HG03378 (cell line): Measurements from ENCODE around the gene SERPINI2.

Experiments
- ATAC-seq: cut with Tn5 transposase; IDR thresholded peaks from one replicate; pipeline ENCODE4 v1.9.1; 2021; ENCODE audit warnings: mild to moderate bottlenecking, moderate library complexity; ENCODE audit not compliant: unreplicated experiment

SERPINI2 gene, protein sequence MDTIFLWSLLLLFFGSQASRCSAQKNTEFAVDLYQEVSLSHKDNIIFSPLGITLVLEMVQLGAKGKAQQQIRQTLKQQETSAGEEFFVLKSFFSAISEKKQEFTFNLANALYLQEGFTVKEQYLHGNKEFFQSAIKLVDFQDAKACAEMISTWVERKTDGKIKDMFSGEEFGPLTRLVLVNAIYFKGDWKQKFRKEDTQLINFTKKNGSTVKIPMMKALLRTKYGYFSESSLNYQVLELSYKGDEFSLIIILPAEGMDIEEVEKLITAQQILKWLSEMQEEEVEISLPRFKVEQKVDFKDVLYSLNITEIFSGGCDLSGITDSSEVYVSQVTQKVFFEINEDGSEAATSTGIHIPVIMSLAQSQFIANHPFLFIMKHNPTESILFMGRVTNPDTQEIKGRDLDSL

DNA sequence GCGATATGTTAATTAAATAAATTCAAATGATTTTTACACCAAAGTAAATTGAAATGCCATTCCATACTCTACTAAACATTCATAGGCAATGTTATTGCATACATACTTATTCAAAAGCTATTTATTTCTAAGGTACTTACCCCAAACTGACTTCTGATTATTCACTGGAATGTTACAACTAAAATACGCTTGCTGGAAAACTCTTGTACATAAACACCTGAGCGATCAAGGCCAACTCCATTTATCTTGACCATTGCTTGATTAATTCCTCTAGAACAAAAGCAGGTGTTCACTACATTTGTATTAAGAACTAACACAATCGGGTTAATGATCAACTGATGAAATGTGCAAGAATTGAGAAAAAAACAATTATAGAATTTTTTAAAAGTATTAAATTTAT lies at the start of gene SERPINI2:
SERPINI2 (minus strand) TSS at position 180 of the 400 bp plus-strand sequence. CDS start 2,208 bp downstream, outside the sequence.
- ATAC-seq, result no peak

- no peak for ATAC-seq
Observed at GRCh38 chr3:167521006-167521355, 47.1 kb upstream of the SERPINI2 start.

DNA sequence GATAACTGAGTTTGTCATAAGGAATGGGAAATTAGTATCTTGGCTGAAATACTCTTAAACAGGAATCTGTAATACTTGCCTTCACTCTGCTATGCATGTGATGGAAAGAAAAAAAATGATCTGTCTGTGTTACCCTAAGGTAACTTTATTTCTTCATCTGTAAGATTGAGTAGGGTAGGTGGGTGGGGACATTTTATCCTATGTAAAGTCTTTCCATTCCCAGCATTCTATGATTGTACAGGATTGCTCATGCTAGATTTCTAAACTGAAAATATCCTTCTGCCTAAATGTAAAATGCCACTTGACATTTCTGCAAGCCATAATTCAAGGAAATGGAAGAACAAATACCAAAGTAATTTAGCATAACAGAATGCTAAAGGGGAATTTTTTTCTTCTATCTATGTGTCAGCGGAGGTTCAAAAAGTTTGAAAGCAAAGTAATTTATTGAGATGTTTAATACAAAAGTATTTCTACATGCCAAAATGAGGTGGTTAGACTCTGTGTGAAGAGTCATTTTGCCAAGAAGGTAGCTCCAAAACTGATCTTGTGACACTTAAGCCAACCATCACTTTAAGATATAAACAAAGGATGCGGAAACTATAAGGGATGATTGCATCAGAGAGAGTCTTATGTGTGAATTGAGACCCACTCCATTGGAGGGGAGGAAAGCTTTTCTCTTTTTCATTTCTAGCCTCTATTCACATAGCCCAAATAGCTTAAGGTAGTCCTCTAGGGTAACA lies 46.6 kb upstream of the SERPINI2 start:
- no peak for ATAC-seq

GRCh38 chr3:167507954-167508353 lies 34.1 kb upstream of the SERPINI2 start:
- ATAC-seq, result no peak

GRCh38 chr3:167502401-167502800 lies 28.6 kb upstream of the SERPINI2 start:
- no peak for ATAC-seq

DNA sequence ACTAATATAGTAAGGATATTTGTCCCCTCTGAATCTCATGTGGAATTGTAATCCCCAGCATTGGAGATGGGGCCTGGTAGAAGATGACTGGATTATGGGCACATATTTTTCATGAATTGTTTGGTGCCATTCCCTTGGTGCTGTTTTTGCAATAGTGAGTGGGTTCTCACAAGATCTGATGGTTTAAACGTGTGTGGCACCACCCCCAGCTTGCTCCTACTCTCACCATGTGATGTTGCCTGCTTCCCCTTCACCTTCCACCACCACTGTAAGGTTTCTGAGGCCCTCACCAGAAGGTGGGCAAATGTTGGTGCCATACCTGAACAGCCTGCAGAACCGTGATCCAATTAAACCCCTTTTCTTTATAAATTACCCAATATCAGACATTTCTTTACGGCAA lies 28.1 kb upstream of the SERPINI2 start:
- ATAC-seq, result no peak

- no peak for ATAC-seq
Observed at GRCh38 chr3:167497903-167498302, 24.1 kb upstream of the SERPINI2 start.

- ATAC-seq, result no peak
Observed at GRCh38 chr3:167493244-167493643, 19.4 kb upstream of the SERPINI2 start.

DNA sequence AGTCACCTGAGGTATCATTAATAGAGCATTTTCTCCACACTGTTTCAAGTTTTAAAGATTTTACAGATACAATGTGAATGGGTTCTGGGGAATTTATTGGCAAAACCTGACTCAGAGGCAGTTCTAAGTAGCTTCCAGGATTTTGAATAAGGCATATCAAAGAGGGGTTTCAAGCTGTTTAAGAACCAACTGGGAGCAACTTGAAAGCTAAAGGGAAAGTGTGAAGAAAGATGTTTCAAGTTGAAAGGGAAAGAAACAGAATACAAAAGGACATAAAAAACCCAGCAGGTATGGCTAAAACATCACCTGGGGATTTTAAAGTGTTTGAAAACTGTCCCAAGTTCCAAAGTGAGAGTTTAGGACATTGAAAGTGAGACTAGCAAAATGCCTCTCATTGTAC lies 17.8 kb upstream of the SERPINI2 start:
- no peak for ATAC-seq

DNA sequence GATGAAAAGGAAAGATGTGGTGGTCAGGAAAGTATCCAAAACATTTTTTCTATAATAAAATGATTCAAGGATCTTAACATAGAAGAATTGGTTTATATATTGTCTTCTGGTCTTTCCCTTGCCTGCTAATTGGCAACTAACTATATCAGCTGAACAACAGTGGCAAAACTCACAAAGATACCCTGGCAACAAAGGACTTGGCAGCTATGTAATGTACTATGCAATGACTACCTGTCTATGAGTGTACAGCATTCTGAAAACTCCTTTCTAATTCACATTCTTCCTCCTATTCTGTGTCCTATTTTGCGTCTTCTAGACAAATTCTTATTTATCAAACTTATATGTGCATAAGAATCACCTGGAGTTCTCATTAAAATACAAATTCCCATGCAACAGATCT lies 15.7 kb upstream of the SERPINI2 start:
- ATAC-seq, result no peak

- no peak for ATAC-seq
Observed at GRCh38 chr3:167487556-167487955, 13.7 kb upstream of the SERPINI2 start.

DNA sequence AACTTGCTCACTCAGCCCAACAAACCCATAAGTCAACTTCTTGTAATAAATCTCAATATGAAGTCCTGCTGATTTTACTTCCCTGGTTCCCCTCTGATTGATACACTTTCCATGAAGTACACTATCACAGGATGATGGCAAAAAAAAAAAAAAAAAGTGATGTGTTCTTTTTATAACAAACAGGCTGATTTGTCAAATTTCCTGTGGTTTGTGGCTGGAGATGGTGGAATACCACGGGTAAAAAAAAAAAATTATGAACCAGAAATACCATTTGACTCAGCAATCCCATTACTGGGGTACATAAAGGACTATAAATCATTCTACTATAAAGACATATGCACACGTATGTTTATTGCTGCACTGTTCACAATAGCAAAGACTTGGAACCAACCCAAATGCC lies 10.7 kb upstream of the SERPINI2 start:
- ATAC-seq, result no peak

GRCh38 chr3:167483708-167484475 lies 10.1 kb upstream of the SERPINI2 start:
- no peak for ATAC-seq

GRCh38 chr3:167481164-167481563 lies 7.3 kb upstream of the SERPINI2 start:
- ATAC-seq, result no peak

DNA sequence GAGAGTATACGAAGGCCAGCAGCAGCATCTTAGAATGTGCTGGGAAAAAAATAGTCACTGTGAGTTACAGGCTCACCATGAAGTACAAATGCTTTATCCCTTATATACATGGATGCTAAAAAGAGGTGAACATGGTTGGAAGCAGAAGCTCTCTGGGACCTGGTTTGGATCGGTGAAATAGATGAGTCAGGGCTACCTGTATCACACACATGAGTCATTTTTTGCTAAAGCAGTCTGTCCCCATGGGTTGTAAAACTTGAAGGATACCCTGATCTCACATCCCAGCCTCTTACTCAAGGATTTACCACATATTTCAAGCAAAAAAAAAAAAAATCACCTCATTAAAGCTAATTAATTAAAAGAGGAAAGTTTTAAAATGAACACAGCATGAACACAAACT lies 6.9 kb upstream of the SERPINI2 start:
- no peak for ATAC-seq

DNA sequence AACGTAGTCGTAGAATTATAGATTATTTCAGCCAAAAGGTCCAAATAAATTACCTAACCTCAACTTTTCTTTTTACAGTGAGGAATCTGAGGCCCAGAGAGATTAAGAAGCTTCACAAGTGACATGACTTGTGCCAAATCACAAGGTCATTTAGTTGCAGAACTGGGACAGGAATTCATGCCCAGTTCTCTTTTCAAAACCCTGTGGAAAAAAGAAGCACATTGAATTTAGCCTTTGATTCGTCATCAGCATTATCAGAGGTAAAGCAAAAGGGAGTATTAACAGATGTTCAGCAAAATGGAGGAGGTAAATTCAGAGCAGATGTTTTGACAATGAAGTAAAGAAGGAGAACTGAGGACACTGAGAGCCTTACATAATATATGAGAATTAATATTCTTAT lies 4.5 kb downstream of the SERPINI2 start:
- no peak for ATAC-seq

DNA sequence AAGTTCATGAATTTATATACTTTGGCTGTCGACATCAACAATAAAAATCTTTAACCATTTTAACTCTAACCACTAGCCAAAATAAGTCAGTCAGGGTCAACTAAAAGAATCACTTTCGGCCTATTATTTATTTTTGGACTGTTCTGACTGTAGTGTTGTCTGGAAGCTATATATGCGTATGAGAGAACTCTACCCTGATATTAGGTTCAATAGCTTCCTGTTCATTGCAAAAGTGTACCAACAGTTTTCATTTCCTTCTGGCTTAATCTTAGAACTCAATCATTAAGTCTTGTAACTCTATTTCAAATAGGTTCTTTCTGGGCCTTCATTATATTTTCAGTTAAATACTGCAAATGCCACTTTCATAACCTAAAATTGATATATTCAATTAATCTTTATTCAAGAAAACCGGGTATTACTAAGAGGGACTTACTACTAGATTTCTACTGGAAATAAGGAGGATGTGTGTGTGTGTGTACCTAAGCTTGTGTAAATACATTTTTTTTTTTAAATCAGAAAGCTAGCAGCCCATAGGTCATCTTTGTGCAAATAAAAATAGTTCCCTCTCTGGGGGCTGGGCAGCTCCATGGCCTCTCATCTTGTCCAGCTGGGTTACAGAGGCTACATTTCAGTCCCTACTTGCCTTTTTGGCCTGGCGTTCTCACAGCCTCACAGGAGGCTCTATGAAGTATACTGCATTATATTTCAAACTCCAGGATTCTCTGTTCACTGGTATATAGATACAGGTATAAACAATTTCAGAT lies 5.8 kb downstream of the SERPINI2 start:
- no peak for ATAC-seq

GRCh38 chr3:167466966-167467365 lies 6.9 kb downstream of the SERPINI2 start:
- no peak for ATAC-seq

DNA sequence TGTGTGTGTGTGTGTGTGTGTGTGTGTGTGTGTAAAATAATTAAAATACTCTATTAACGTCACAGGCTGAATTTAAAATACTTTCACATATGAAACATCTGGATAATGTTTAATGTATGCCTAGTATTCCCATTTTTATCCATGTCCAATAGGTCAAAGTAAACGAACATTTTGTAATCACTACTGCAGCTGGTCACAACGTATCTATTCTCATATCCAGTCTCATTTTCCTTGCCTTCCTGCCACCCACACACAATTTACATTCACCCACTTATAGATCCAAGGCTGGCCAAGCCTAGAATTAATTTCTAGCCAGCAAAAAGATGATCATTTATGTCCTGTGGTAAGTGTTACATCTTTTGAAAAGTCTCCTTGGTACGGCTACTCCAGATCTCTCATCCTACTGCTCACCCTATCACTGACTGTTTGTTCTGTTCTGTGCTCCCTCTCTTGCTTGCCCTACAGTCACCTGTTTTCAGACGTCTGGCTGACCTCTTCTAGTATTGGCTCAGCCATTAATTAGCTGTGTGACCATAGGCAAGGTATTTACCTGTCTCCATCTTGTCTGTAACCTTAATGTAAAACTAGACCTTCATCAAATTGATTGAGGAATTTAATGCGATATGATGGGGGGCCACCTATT lies 17.6 kb downstream of the SERPINI2 start:
- ATAC-seq, result no peak

DNA sequence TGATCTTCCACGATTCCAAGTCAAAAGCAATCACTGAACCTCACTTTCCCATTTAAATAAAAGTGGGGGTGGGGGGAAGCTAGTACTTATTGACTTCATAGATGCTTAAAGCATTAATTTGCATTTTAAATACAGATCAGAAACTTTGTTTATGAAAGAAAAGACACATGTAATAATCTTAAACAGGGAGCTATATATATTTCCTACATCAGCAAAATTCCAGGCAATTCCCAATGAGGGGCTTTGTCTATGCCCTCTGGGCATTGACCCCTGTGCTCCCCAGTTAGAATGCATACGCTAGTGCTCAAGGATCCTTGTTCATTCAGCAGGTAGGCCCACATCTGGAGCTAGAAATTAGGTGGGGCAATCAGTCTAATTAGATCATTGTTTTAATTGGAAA lies 20.0 kb downstream of the SERPINI2 start:
- ATAC-seq, result no peak
